WTC11 (cell line): ENCODE measurements around the gene TES.

Experiments used
- CREM ChIP-seq: sonication (generic); formaldehyde crosslinking; IDR thresholded peaks from 2 replicates; pipeline ENCODE4 v1.8.1; 2022; ENCODE audit warnings: mild to moderate bottlenecking, missing genetic modification reagents, moderate library complexity
- MXD4 ChIP-seq: fragments of 250-450 bp; sonication (Bioruptor Pico); IDR thresholded peaks from 2 replicates; pipeline ENCODE4 v1.8.0; 2021; ENCODE audit warnings: mild to moderate bottlenecking, moderate library complexity, borderline replicate concordance
- SMAD3 ChIP-seq: sonication (generic); formaldehyde crosslinking; IDR thresholded peaks from 2 replicates; pipeline ENCODE4 v1.8.0; 2022; ENCODE audit warnings: missing genetic modification reagents, mild to moderate bottlenecking, borderline replicate concordance
- SOX15 ChIP-seq: fragments of 250-450 bp; sonication (Bioruptor Pico); IDR thresholded peaks from 2 replicates; pipeline ENCODE4 v1.9.0; 2021; ENCODE audit warnings: mild to moderate bottlenecking
- SP1 ChIP-seq: sonication (generic); formaldehyde crosslinking; conservative IDR thresholded peaks from 2 replicates; pipeline ENCODE4 v1.8.1; 2022; ENCODE audit warnings: missing genetic modification reagents
- ZNF232 ChIP-seq: sonication (generic); formaldehyde crosslinking; IDR thresholded peaks from 2 replicates; pipeline ENCODE4 v1.8.0; 2022; ENCODE audit warnings: mild to moderate bottlenecking, missing genetic modification reagents
- ZNF263 ChIP-seq: sonication (generic); formaldehyde crosslinking; IDR thresholded peaks from 2 replicates; pipeline ENCODE4 v1.8.1; 2022; ENCODE audit warnings: low read depth, mild to moderate bottlenecking, moderate library complexity, missing genetic modification reagents
- TF ChIP-seq, protein P1 (sequence below): fragments of 200-600 bp; IDR thresholded peaks from 2 replicates; pipeline ENCODE4 v1.8.0; 2022; ENCODE audit warnings: antibody characterized with exemption
- TF ChIP-seq, protein P2 (sequence below): sonication (generic); formaldehyde crosslinking; IDR thresholded peaks from 2 replicates; pipeline ENCODE4 v1.8.0; 2022; ENCODE audit warnings: mild to moderate bottlenecking, missing genetic modification reagents
- TF ChIP-seq, protein P3 (sequence below): sonication (generic); formaldehyde crosslinking; IDR thresholded peaks from 2 replicates; pipeline ENCODE4 v1.8.0; 2023; ENCODE audit warnings: missing genetic modification reagents, mild to moderate bottlenecking, borderline replicate concordance
- TF ChIP-seq, protein P4 (sequence below): sonication (generic); formaldehyde crosslinking; IDR thresholded peaks from 2 replicates; pipeline ENCODE4 v1.8.1; 2023; ENCODE audit warnings: mild to moderate bottlenecking, missing genetic modification reagents, borderline replicate concordance
- TF ChIP-seq, protein P5 (sequence below): sonication (generic); formaldehyde crosslinking; IDR thresholded peaks from 2 replicates; pipeline ENCODE4 v1.8.1; 2022; ENCODE audit warnings: mild to moderate bottlenecking, moderate library complexity, missing genetic modification reagents
- TF ChIP-seq, protein P6 (sequence below): sonication (generic); formaldehyde crosslinking; IDR thresholded peaks from 2 replicates; pipeline ENCODE4 v1.8.0; 2022; ENCODE audit warnings: mild to moderate bottlenecking, missing genetic modification reagents
- TF ChIP-seq, protein P7 (sequence below): sonication (generic); formaldehyde crosslinking; IDR thresholded peaks from 2 replicates; pipeline ENCODE4 v1.8.0; 2022; ENCODE audit warnings: mild to moderate bottlenecking, missing genetic modification reagents

DNA sequence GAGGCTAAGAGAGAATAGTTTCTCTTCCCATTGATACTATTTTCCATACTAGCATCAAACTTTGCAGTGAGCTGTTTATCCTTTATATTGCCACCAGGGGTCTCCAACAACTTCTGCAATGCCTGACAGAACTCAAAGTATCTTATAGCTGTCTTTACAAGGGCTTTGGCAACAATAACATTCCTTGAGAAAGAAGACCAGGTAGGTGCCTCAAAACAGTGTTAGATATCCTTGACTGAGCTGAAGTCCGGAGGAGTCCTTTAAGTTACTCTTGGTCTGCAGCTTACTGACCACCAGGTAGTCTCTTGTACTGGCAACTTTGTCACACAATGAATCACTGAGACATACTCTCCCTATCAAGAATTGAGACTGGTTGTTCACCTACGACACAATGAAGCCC is 30.0 kb upstream of the TES start:
- TF ChIP-seq, protein P1, sequence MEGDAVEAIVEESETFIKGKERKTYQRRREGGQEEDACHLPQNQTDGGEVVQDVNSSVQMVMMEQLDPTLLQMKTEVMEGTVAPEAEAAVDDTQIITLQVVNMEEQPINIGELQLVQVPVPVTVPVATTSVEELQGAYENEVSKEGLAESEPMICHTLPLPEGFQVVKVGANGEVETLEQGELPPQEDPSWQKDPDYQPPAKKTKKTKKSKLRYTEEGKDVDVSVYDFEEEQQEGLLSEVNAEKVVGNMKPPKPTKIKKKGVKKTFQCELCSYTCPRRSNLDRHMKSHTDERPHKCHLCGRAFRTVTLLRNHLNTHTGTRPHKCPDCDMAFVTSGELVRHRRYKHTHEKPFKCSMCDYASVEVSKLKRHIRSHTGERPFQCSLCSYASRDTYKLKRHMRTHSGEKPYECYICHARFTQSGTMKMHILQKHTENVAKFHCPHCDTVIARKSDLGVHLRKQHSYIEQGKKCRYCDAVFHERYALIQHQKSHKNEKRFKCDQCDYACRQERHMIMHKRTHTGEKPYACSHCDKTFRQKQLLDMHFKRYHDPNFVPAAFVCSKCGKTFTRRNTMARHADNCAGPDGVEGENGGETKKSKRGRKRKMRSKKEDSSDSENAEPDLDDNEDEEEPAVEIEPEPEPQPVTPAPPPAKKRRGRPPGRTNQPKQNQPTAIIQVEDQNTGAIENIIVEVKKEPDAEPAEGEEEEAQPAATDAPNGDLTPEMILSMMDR = peak; percentile 41; the same call in 1 of the 2 replicates
- TF ChIP-seq, protein P2, sequence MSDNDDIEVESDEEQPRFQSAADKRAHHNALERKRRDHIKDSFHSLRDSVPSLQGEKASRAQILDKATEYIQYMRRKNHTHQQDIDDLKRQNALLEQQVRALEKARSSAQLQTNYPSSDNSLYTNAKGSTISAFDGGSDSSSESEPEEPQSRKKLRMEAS = no peak
- no peak for TF ChIP-seq ZNF263 (CRISPR knock-in tag)
- TF ChIP-seq, protein P3, sequence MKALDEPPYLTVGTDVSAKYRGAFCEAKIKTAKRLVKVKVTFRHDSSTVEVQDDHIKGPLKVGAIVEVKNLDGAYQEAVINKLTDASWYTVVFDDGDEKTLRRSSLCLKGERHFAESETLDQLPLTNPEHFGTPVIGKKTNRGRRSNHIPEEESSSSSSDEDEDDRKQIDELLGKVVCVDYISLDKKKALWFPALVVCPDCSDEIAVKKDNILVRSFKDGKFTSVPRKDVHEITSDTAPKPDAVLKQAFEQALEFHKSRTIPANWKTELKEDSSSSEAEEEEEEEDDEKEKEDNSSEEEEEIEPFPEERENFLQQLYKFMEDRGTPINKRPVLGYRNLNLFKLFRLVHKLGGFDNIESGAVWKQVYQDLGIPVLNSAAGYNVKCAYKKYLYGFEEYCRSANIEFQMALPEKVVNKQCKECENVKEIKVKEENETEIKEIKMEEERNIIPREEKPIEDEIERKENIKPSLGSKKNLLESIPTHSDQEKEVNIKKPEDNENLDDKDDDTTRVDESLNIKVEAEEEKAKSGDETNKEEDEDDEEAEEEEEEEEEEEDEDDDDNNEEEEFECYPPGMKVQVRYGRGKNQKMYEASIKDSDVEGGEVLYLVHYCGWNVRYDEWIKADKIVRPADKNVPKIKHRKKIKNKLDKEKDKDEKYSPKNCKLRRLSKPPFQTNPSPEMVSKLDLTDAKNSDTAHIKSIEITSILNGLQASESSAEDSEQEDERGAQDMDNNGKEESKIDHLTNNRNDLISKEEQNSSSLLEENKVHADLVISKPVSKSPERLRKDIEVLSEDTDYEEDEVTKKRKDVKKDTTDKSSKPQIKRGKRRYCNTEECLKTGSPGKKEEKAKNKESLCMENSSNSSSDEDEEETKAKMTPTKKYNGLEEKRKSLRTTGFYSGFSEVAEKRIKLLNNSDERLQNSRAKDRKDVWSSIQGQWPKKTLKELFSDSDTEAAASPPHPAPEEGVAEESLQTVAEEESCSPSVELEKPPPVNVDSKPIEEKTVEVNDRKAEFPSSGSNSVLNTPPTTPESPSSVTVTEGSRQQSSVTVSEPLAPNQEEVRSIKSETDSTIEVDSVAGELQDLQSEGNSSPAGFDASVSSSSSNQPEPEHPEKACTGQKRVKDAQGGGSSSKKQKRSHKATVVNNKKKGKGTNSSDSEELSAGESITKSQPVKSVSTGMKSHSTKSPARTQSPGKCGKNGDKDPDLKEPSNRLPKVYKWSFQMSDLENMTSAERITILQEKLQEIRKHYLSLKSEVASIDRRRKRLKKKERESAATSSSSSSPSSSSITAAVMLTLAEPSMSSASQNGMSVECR (CRISPR knock-in tag) = no peak
- TF ChIP-seq, protein P4, sequence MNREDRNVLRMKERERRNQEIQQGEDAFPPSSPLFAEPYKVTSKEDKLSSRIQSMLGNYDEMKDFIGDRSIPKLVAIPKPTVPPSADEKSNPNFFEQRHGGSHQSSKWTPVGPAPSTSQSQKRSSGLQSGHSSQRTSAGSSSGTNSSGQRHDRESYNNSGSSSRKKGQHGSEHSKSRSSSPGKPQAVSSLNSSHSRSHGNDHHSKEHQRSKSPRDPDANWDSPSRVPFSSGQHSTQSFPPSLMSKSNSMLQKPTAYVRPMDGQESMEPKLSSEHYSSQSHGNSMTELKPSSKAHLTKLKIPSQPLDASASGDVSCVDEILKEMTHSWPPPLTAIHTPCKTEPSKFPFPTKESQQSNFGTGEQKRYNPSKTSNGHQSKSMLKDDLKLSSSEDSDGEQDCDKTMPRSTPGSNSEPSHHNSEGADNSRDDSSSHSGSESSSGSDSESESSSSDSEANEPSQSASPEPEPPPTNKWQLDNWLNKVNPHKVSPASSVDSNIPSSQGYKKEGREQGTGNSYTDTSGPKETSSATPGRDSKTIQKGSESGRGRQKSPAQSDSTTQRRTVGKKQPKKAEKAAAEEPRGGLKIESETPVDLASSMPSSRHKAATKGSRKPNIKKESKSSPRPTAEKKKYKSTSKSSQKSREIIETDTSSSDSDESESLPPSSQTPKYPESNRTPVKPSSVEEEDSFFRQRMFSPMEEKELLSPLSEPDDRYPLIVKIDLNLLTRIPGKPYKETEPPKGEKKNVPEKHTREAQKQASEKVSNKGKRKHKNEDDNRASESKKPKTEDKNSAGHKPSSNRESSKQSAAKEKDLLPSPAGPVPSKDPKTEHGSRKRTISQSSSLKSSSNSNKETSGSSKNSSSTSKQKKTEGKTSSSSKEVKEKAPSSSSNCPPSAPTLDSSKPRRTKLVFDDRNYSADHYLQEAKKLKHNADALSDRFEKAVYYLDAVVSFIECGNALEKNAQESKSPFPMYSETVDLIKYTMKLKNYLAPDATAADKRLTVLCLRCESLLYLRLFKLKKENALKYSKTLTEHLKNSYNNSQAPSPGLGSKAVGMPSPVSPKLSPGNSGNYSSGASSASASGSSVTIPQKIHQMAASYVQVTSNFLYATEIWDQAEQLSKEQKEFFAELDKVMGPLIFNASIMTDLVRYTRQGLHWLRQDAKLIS (CRISPR knock-in tag) = no peak
- TF ChIP-seq MXD4 (CRISPR knock-in tag) = no peak
- no peak for TF ChIP-seq CREM (CRISPR knock-in tag)
- TF ChIP-seq SOX15 (CRISPR knock-in tag) = no peak
- TF ChIP-seq, protein P5, sequence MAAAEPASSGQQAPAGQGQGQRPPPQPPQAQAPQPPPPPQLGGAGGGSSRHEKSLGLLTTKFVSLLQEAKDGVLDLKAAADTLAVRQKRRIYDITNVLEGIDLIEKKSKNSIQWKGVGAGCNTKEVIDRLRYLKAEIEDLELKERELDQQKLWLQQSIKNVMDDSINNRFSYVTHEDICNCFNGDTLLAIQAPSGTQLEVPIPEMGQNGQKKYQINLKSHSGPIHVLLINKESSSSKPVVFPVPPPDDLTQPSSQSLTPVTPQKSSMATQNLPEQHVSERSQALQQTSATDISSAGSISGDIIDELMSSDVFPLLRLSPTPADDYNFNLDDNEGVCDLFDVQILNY = no peak
- TF ChIP-seq, protein P6, sequence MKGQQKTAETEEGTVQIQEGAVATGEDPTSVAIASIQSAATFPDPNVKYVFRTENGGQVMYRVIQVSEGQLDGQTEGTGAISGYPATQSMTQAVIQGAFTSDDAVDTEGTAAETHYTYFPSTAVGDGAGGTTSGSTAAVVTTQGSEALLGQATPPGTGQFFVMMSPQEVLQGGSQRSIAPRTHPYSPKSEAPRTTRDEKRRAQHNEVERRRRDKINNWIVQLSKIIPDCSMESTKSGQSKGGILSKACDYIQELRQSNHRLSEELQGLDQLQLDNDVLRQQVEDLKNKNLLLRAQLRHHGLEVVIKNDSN = no peak
- TF ChIP-seq ZNF232 (CRISPR knock-in tag) = no peak
- no peak for TF ChIP-seq SP1 (CRISPR knock-in tag)
- TF ChIP-seq, protein P7, sequence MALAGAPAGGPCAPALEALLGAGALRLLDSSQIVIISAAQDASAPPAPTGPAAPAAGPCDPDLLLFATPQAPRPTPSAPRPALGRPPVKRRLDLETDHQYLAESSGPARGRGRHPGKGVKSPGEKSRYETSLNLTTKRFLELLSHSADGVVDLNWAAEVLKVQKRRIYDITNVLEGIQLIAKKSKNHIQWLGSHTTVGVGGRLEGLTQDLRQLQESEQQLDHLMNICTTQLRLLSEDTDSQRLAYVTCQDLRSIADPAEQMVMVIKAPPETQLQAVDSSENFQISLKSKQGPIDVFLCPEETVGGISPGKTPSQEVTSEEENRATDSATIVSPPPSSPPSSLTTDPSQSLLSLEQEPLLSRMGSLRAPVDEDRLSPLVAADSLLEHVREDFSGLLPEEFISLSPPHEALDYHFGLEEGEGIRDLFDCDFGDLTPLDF = no peak
- TF ChIP-seq SMAD3 (CRISPR knock-in tag) = no peak
